Measurements from ENCODE around the gene LRRC9.
A peak's percentile ranks its signal among the peaks of the same experiment; 100 is the strongest.
"Not testable (repeated sequence)": the region's sequence is repeated elsewhere in the genome, so short reads cannot be mapped to it uniquely, and the experiment has no call there.

LRRC9 gene

GRCh38 chr14:60061371-60061770 lies 141.4 kb downstream of the LRRC9 start:
- no peak for DNase-seq

DNA sequence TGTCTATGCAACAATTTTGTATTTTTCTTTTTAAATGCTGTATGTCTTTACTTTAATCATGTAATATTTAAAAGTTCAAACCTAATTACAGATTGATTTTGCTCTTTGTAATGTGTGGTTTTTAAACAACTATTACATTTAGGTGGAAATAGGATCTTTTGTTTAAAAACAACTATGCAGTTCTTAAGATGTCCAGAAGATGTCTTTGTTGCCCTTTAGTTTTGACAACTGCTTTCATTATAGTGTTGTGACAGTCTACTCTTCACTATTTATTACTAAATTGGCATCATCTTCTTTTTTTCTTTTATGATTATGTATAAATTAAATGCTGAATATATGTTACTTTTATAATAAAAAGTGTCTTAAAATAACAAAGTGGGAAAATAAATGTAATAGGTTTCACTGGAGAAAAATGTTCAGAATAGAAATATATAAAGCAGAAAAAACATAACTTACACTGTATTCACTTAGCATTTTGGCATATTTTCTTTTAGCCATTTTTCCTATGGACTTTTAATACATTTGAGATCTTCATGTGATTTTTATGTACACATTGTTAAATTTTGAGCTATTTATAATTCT lies 144.6 kb downstream of the LRRC9 start:
- no peak for DNase-seq

DNA sequence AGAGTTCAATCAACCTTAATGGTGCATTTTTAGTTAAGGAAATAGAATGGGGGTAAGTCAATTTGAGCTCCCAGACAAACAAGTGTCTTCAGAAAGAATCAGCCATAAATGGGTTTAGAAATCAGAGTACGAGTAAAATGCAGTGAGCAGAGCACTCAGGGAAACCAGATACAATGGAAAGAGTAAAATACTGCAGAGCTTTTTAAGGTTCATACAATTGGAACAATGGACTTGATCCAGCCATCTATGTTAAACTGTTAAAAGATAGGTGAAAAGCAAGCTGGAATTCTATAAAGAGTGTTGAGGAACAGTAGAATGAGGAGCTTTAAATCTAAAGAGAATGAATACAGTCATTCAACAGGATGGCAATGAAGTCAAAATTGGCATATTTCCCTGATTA lies 147.9 kb downstream of the LRRC9 start:
- no peak for DNase-seq

GRCh38 chr14:60079723-60080122 lies 159.8 kb downstream of the LRRC9 start:
- no peak for DNase-seq

DNA sequence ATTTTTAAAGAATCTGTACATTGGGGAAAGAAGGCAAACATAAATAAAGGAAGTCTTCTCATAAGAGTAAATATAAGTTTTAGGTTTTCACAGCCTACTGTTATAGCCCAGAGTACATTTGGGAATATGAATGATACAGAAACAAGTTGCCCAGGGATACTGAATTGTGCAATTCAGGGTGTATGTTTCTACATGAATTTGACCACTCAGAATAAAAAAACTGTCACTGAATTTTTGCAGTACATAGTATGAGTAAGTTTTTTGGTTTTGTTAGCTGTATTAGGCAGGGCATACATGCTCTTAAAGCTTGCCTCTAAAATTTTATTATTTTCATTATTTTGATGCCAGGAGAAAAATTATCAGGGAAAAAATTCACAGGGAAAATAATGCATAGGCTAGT lies 165.1 kb downstream of the LRRC9 start:
- DNase-seq = no peak

DNA sequence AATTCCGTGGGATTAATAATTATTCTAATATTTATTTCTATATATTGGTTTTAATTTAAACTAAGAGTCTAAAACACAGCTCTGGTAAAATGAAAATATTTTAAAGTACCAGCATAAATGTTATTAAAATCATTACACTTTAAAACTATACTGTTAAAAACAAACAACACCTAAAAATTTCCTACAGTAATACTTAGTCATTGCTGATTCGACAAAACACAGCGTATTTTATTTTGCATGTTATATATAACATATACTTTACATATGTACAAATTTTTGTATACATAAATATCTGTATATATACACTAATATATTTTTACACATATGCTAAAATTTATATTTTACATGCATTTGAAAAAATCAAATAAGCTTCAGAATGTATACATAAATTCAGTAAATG lies 165.7 kb downstream of the LRRC9 start:
- DNase-seq = no peak

GRCh38 chr14:60087668-60088067 lies 167.7 kb downstream of the LRRC9 start:
- no peak for DNase-seq

GRCh38 chr14:60089221-60089620 lies 169.3 kb downstream of the LRRC9 start:
- DNase-seq = no peak

DNA sequence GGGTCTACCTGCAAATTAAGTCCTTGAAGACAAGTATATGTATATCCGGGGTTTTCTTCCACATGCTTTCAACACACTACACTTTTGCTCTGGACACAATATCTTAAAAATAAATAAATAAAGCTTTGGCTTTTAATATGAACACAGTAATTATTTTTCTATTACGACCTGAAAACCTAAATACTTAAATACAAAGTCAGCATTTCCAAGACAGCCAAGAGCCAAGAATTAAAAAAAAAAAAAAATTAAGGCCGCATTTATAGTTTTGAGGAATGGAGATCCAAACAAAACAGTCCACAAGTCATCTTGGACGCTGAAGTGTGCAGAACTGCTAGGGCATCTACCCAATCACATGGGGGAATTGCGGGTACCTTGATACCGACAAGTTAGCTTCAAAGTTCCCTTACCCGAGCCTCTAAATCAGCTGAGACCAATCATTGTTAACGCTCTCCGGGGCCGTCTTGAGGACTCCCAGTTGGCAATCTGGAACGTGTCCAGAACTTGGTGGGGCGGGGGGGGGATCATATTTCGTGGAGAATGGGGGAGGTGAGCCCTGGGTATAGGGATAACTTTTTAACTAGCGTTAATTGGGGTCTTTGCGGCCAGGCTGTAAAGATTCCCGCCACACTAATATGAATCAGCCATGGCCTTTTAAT lies 171.0 kb downstream of the LRRC9 start:
- DNase-seq = peak in 27 of 56 donors; percentile 2 to 60 (median 26)

- DNase-seq = peak; percentile 73 to 100 (median 94)
Observed at GRCh38 chr14:60091550-60092525, 171.9 kb downstream of the LRRC9 start, which contains the start of gene PCNX4. PCNX4 (plus strand) TSS chr14:60091923; CDS start chr14:60107639, 15,716 bp downstream.

DNA sequence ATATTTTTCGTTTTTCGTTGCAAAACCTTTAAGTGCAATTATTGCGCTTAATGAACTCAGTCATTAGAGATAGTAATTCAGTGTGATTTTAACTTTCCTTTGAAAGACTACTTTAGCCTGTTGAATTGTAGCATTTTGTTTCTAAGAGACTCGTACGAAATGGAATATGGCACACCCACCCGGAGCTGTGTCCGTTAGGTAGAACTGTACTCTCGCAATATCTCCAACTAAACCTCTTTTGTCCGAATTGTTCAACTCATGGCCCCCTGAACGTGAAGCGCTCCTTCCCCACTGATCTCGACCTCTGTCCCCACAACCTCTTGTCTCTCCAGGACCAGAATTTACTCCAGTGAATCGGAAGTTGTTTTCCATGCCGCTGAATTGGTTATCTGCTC lies 172.6 kb downstream of the LRRC9 start:
- DNase-seq = peak in 8 of 56 donors; percentile 3 to 30 (median 14)

DNA sequence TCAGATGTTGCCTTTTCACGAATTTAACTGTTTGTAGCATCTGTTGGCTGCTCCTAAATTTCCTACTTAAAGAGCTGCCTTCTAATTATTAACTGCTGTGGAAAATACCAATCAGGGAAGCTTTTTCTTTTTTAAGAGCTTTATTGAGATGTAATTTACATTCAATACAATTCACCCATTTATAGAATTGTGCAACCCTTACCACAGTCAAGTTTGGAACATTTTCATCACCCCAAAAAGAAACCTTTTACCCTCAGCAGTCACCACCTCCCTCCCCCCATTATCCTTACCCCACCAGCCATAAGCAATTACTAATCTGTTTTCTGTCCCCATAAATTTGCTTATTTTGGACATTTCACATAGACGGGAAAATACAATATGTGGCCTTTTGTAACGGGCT lies 173.1 kb downstream of the LRRC9 start:
- DNase-seq = no peak

GRCh38 chr14:60093606-60094005 lies 173.7 kb downstream of the LRRC9 start:
- DNase-seq = no peak

DNA sequence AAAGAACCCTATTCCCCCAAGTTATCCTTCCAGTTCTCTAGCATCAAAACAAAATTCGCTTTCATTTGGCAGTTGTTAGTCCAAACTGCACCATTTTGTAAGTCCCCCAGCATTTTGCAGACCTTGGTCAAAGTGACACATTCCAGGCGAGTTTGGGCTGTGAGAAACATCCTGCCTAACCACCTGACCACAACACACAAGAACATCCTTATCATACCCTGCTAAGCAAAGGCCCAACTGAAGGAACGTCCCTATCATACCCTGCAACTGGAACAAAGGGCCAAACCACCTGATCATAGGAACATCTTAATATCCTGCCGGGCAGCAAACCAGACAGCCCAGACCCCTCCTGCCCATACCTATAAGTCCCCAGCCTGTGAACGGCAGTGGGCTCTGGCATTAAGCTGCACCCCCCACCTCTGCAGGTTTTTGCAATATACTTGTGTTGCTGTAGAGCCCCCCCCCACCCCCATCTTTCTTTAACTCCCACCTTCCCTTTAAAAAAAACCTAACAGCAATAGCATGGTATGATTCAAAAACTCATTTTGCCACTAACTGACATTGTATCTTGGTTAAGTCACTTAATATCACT lies 174.5 kb downstream of the LRRC9 start:
- no peak for DNase-seq

GRCh38 chr14:60095231-60095630 lies 175.3 kb downstream of the LRRC9 start:
- no peak for DNase-seq

DNA sequence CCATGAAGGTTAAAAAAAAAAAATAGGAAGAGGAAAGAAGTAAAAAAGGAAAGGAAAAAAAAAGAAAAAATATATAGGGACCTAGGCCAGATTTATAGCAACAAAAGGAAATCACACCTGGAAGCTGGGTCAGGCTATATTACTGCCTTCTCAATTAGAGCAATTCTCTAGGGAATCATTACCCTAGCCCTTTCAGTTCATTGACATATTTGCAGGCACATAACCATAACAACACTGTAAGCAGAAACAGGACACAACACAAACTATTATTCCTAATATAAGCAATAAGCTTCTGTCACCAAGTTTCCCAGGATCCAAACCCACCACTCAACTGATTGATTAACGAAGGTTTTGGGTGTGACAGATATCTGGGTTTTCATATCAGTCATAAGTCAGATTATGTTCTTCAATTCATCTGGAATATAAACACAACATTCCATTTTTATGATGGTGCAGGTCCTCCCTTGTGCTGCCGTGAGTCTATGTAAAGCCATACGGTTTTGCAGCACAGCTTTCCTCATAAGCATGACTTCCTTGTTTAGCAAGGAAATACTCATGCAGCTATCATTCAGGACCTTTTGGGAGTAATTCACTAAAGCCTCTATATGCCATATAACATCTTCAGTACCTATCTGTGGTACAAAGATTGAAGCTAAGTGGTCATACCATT lies 176.0 kb downstream of the LRRC9 start:
- no peak for DNase-seq

- DNase-seq = no peak
Observed at GRCh38 chr14:60097974-60098373, 178.0 kb downstream of the LRRC9 start.

GRCh38 chr14:60099855-60100254 lies 179.9 kb downstream of the LRRC9 start:
- DNase-seq = not testable (repeated sequence)

DNA sequence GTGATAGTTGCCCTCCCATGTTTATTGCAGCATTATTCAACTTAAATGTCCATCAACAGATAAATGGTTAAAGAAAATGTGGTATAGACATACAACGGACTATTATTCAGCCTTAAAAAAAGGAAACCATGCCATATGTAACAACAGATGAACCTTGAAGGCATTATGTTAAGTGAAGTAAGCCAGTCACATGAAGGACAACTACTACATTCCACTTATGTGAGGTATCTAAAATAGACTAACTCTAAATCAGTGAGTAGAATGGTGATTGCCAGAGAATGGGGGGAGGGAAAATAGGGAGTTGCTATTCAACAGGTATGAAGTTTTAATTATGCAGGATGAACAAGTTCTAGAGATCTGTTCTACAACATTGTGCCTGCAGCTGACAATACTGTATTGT lies 181.8 kb downstream of the LRRC9 start:
- DNase-seq = no peak

- DNase-seq = no peak
Observed at GRCh38 chr14:60102389-60102788, 182.4 kb downstream of the LRRC9 start.

GRCh38 chr14:60106339-60106738 lies 186.4 kb downstream of the LRRC9 start:
- DNase-seq = peak in 20 of 56 donors; percentile 1 to 61 (median 4)
